CD1c-positive myeloid dendritic cell (primary cell): ENCODE data around the gene ST3GAL4.

Experiments
- DNase-seq: peaks from one replicate; pipeline ENCODE4 v3.0.0-alpha.2; 2016; ENCODE audit errors: extremely low spot score

ST3GAL4 gene

GRCh38 chr11:126450806-126451205 lies 95.3 kb downstream of the ST3GAL4 start:
- no peak for DNase-seq

GRCh38 chr11:126451211-126451802 lies 95.8 kb downstream of the ST3GAL4 start:
- no peak for DNase-seq

GRCh38 chr11:126452241-126453101 lies 97.0 kb downstream of the ST3GAL4 start:
- DNase-seq: no peak

GRCh38 chr11:126456089-126456488 lies 100.6 kb downstream of the ST3GAL4 start:
- DNase-seq: no peak

GRCh38 chr11:126456783-126457542 lies 101.5 kb downstream of the ST3GAL4 start:
- no peak for DNase-seq

GRCh38 chr11:126457817-126458216 lies 102.3 kb downstream of the ST3GAL4 start:
- no peak for DNase-seq

- DNase-seq: no peak
These were observed 104.3 kb downstream of the ST3GAL4 start for GRCh38 chr11:126459691-126460281.

- no peak for DNase-seq
These were observed 105.1 kb downstream of the ST3GAL4 start for GRCh38 chr11:126460417-126461095.

- no peak for DNase-seq
These were observed 105.6 kb downstream of the ST3GAL4 start for GRCh38 chr11:126461096-126461440.

- DNase-seq: no peak
These were observed 106.5 kb downstream of the ST3GAL4 start for GRCh38 chr11:126461996-126462395.

GRCh38 chr11:126462422-126462821 lies 106.9 kb downstream of the ST3GAL4 start:
- DNase-seq: no peak
